ENCODE data around the gene TDRD5.

The TDRD5 gene

GRCh38 chr1:179575497-179576314, 15.9 kb upstream of the TDRD5 start, which contains the start of gene NPHS2:
Gene NPHS2, minus strand, starts transcription at chr1:179575948. Its CDS starts 84 bp downstream, at chr1:179575864.
- Histone ChIP-seq H3K14ac (ENCODE audit: low read length in 2 of 2) (no peak within 1 kb of the TSS), H3K27me3 (ENCODE audit: control insufficient read depth in 1 of 2, insufficient read depth in 1 of 2, low read length in 2 of 2) (peaks cover 43 to 60% of the 10 kb centered on the region in 2 experiments), H2BK15ac (ENCODE audit: low read depth, poor library complexity, severe bottlenecking) (no peak within 1 kb of the TSS), H4K91ac (ENCODE audit: low read length) (peak within 1 kb of the TSS; percentile 29), H2AK5ac (ENCODE audit: low read length, severe bottlenecking) (no peak within 1 kb of the TSS), H3K4ac (ENCODE audit: low read depth in 1 of 2, low read length in 2 of 2) (no peak within 1 kb of the TSS), H3K4me3 (ENCODE audit: insufficient read depth in 1 of 2, low read depth in 1 of 2, low read length in 2 of 2) (no peak within 1 kb of the TSS), H2AFZ (ENCODE audit: low read depth, low read length) (no peak within 1 kb of the TSS), H3K9ac (ENCODE audit: low read length) (no peak within 1 kb of the TSS), H3K36me3 (ENCODE audit: control insufficient read depth in 1 of 2, insufficient read depth in 2 of 2, low read depth in 1 of 2, low read length in 2 of 2) (no peaks in the 10 kb centered on the region), H2BK5ac (ENCODE audit: low read depth, low read length, poor library complexity, severe bottlenecking) (no peak within 1 kb of the TSS), H3K9me3 (ENCODE audit: control insufficient read depth, low read length) (no peaks in the 10 kb centered on the region), H2BK12ac (ENCODE audit: low read length in 2 of 2) (no peak within 1 kb of the TSS), H4K8ac (ENCODE audit: low read length) (no peak within 1 kb of the TSS), H3K79me1 (replicated peaks; ENCODE audit: low read length, poor library complexity, severe bottlenecking) (no peaks in the 10 kb centered on the region), H3K4me2 (ENCODE audit: low read length, poor library complexity, severe bottlenecking) (no peak within 1 kb of the TSS), H3K4me1 (ENCODE audit: control insufficient read depth, insufficient read depth, low read depth, low read length) (peaks cover 7% of the 10 kb centered on the region), H2BK120ac (ENCODE audit: low read depth, low read length) (no peak within 1 kb of the TSS), H3K27ac (ENCODE audit: low read length, poor library complexity, severe bottlenecking) (no peak within 1 kb of the TSS), H3K23ac (ENCODE audit: low read length in 2 of 2) (no peak within 1 kb of the TSS), H3K18ac (ENCODE audit: low read depth in 1 of 2, low read length in 2 of 2) (no peak within 1 kb of the TSS)
- WGBS, result 5% methylated on average over 63 of the region's 77 CpGs
- DNase-seq, result no peak

GRCh38 chr1:179576509-179576908, 15.1 kb upstream of the TDRD5 start:
- H3K36me3 ChIP-seq (ENCODE audit: control insufficient read depth in 1 of 2, insufficient read depth in 2 of 2, low read depth in 1 of 2, low read length in 2 of 2), result no peaks in the 10 kb centered on the region
- H3K9me3 ChIP-seq (ENCODE audit: control insufficient read depth, low read length), result no peaks in the 10 kb centered on the region
- no peak for DNase-seq
- no peaks in the 10 kb centered on the region for H3K79me1 ChIP-seq (replicated peaks; ENCODE audit: low read length, poor library complexity, severe bottlenecking)
- no peak overlapping the region for H3K14ac ChIP-seq (ENCODE audit: low read length in 2 of 2)
- H2AFZ ChIP-seq (ENCODE audit: low read depth, low read length), result no peak overlapping the region
- H3K27me3 ChIP-seq (ENCODE audit: control insufficient read depth in 1 of 2, insufficient read depth in 1 of 2, low read length in 2 of 2), result peaks cover 43 to 60% of the 10 kb centered on the region in 2 experiments
- no peak overlapping the region for H2AK5ac ChIP-seq (ENCODE audit: low read length, severe bottlenecking)
- H3K4me3 ChIP-seq (ENCODE audit: insufficient read depth in 1 of 2, low read depth in 1 of 2, low read length in 2 of 2), result no peak overlapping the region
- H3K9ac ChIP-seq (ENCODE audit: low read length), result no peak overlapping the region
- no peak overlapping the region for H3K27ac ChIP-seq (ENCODE audit: low read length, poor library complexity, severe bottlenecking)
- H2BK5ac ChIP-seq (ENCODE audit: low read depth, low read length, poor library complexity, severe bottlenecking), result no peak overlapping the region
- 49% methylated on average over 3 of the region's 5 CpGs for WGBS
- no peak overlapping the region for H2BK15ac ChIP-seq (ENCODE audit: low read depth, poor library complexity, severe bottlenecking)
- no peak overlapping the region for H2BK12ac ChIP-seq (ENCODE audit: low read length in 2 of 2)
- H3K4me2 ChIP-seq (ENCODE audit: low read length, poor library complexity, severe bottlenecking), result no peak overlapping the region
- H4K91ac ChIP-seq (ENCODE audit: low read length), result no peak overlapping the region
- H3K4me1 ChIP-seq (ENCODE audit: control insufficient read depth, insufficient read depth, low read depth, low read length), result peaks cover 7% of the 10 kb centered on the region
- no peak overlapping the region for H2BK120ac ChIP-seq (ENCODE audit: low read depth, low read length)
- no peak overlapping the region for H4K8ac ChIP-seq (ENCODE audit: low read length)
- H3K4ac ChIP-seq (ENCODE audit: low read depth in 1 of 2, low read length in 2 of 2), result no peak overlapping the region
- H3K23ac ChIP-seq (ENCODE audit: low read length in 2 of 2), result no peak overlapping the region
- H3K18ac ChIP-seq (ENCODE audit: low read depth in 1 of 2, low read length in 2 of 2), result no peak overlapping the region

GRCh38 chr1:179583771-179584320, 7.8 kb upstream of the TDRD5 start:
- Histone ChIP-seq H3K79me1 (replicated peaks; ENCODE audit: low read length, poor library complexity, severe bottlenecking) (no peaks in the 10 kb centered on the region), H3K4me1 (ENCODE audit: control insufficient read depth, insufficient read depth, low read depth, low read length) (peaks cover 6% of the 10 kb centered on the region), H4K8ac (ENCODE audit: low read length) (no peak overlapping the region), H2BK120ac (ENCODE audit: low read depth, low read length) (no peak overlapping the region), H2BK12ac (ENCODE audit: low read length in 2 of 2) (no peak overlapping the region), H2BK5ac (ENCODE audit: low read depth, low read length, poor library complexity, severe bottlenecking) (no peak overlapping the region), H2AFZ (ENCODE audit: low read depth, low read length) (no peak overlapping the region), H3K27me3 (ENCODE audit: control insufficient read depth in 1 of 2, insufficient read depth in 1 of 2, low read length in 2 of 2) (peaks cover 32 to 51% of the 10 kb centered on the region in 2 experiments), H3K14ac (ENCODE audit: low read length in 2 of 2) (no peak overlapping the region), H2BK15ac (ENCODE audit: low read depth, poor library complexity, severe bottlenecking) (no peak overlapping the region), H3K4me2 (ENCODE audit: low read length, poor library complexity, severe bottlenecking) (no peak overlapping the region), H3K18ac (ENCODE audit: low read depth in 1 of 2, low read length in 2 of 2) (no peak overlapping the region), H4K91ac (ENCODE audit: low read length) (no peak overlapping the region), H3K9ac (ENCODE audit: low read length) (no peak overlapping the region), H3K36me3 (ENCODE audit: control insufficient read depth in 1 of 2, insufficient read depth in 2 of 2, low read depth in 1 of 2, low read length in 2 of 2) (no peaks in the 10 kb centered on the region), H3K27ac (ENCODE audit: low read length, poor library complexity, severe bottlenecking) (no peak overlapping the region), H3K4me3 (ENCODE audit: insufficient read depth in 1 of 2, low read depth in 1 of 2, low read length in 2 of 2) (no peak overlapping the region), H3K4ac (ENCODE audit: low read depth in 1 of 2, low read length in 2 of 2) (no peak overlapping the region), H3K9me3 (ENCODE audit: control insufficient read depth, low read length) (no peaks in the 10 kb centered on the region), H3K23ac (ENCODE audit: low read length in 2 of 2) (no peak overlapping the region), H2AK5ac (ENCODE audit: low read length, severe bottlenecking) (no peak overlapping the region)
- WGBS, result 47% methylated on average over 2 of the region's 5 CpGs
- no peak for DNase-seq

- Histone ChIP-seq H3K4me3 (ENCODE audit: insufficient read depth in 1 of 2, low read depth in 1 of 2, low read length in 2 of 2) (peak overlapping the region; percentile 30 to 63), H3K79me1 (replicated peaks; ENCODE audit: low read length, poor library complexity, severe bottlenecking) (no peaks in the 10 kb centered on the region), H3K4me1 (ENCODE audit: control insufficient read depth, insufficient read depth, low read depth, low read length) (peaks cover 6% of the 10 kb centered on the region), H3K27me3 (ENCODE audit: control insufficient read depth in 1 of 2, insufficient read depth in 1 of 2, low read length in 2 of 2) (peaks cover 34 to 54% of the 10 kb centered on the region in 2 experiments), H3K27ac (ENCODE audit: low read length, poor library complexity, severe bottlenecking) (no peak overlapping the region), H2AK5ac (ENCODE audit: low read length, severe bottlenecking) (no peak overlapping the region), H2BK15ac (ENCODE audit: low read depth, poor library complexity, severe bottlenecking) (no peak overlapping the region), H3K23ac (ENCODE audit: low read length in 2 of 2) (no peak overlapping the region), H3K4ac (ENCODE audit: low read depth in 1 of 2, low read length in 2 of 2) (no peak overlapping the region), H3K9me3 (ENCODE audit: control insufficient read depth, low read length) (no peaks in the 10 kb centered on the region), H2BK5ac (ENCODE audit: low read depth, low read length, poor library complexity, severe bottlenecking) (no peak overlapping the region), H3K9ac (ENCODE audit: low read length) (peak overlapping the region; percentile 73), H3K14ac (ENCODE audit: low read length in 2 of 2) (no peak overlapping the region), H3K18ac (ENCODE audit: low read depth in 1 of 2, low read length in 2 of 2) (no peak overlapping the region), H4K91ac (ENCODE audit: low read length) (no peak overlapping the region), H4K8ac (ENCODE audit: low read length) (no peak overlapping the region), H2AFZ (ENCODE audit: low read depth, low read length) (no peak overlapping the region), H2BK120ac (ENCODE audit: low read depth, low read length) (no peak overlapping the region), H3K4me2 (ENCODE audit: low read length, poor library complexity, severe bottlenecking) (peak overlapping the region; percentile 76), H3K36me3 (ENCODE audit: control insufficient read depth in 1 of 2, insufficient read depth in 2 of 2, low read depth in 1 of 2, low read length in 2 of 2) (no peaks in the 10 kb centered on the region), H2BK12ac (ENCODE audit: low read length in 2 of 2) (no peak overlapping the region)
- DNase-seq, result no peak
- 17% methylated on average over 46 of the region's 60 CpGs for WGBS
Measured at GRCh38 chr1:179586107-179586823, 5.4 kb upstream of the TDRD5 start.
